ENCODE data around the gene NYAP2. TPM values are rescaled to one million over a fixed set of nuclear protein-coding genes. Genes with fewer than 3 reads are reported as not detected.

Gene NYAP2
- total RNA-seq, 2 donors from 2014 or later: not detected

GRCh38 chr2:225640550-225640949 is 241.0 kb downstream of the NYAP2 start:
- Histone ChIP-seq H3K4me1 (ENCODE audit: control insufficient read depth, insufficient read depth, low read length) (no peaks in the 10 kb centered on the region), H3K27me3 (ENCODE audit: control insufficient read depth, insufficient read depth, low read length, poor library complexity, severe bottlenecking) (no peaks in the 10 kb centered on the region), H3K9ac (ENCODE audit: extremely low read depth, low read length, poor library complexity, severe bottlenecking) (no peak overlapping the region), H3K9me3 (ENCODE audit: control insufficient read depth, low read length) (no peaks in the 10 kb centered on the region), H3K36me3 (ENCODE audit: control insufficient read depth, insufficient read depth, low read length) (no peaks in the 10 kb centered on the region), H3K4me3 (ENCODE audit: low read length) (no peak overlapping the region), H3K27ac (ENCODE audit: low read depth, low read length) (no peak overlapping the region)
- no peak for DNase-seq
- Mint-ChIP-seq H3K27me3 (ENCODE audit: insufficient read depth) (no peaks in the 10 kb centered on the region), H3K36me3 (ENCODE audit: low read depth) (no peaks in the 10 kb centered on the region), H3K9me3 (peaks cover 3% of the 10 kb centered on the region), H3K27ac (no peak overlapping the region), H3K4me3 (no peak overlapping the region), H3K4me1 (no peaks in the 10 kb centered on the region)
- TF ChIP-seq, protein P1, sequence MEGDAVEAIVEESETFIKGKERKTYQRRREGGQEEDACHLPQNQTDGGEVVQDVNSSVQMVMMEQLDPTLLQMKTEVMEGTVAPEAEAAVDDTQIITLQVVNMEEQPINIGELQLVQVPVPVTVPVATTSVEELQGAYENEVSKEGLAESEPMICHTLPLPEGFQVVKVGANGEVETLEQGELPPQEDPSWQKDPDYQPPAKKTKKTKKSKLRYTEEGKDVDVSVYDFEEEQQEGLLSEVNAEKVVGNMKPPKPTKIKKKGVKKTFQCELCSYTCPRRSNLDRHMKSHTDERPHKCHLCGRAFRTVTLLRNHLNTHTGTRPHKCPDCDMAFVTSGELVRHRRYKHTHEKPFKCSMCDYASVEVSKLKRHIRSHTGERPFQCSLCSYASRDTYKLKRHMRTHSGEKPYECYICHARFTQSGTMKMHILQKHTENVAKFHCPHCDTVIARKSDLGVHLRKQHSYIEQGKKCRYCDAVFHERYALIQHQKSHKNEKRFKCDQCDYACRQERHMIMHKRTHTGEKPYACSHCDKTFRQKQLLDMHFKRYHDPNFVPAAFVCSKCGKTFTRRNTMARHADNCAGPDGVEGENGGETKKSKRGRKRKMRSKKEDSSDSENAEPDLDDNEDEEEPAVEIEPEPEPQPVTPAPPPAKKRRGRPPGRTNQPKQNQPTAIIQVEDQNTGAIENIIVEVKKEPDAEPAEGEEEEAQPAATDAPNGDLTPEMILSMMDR (conservative IDR thresholded peaks at IDR 0.05): no peak
- 87% methylated on average over 3 of the region's 3 CpGs; no CpG with 5 or more reads in 1 of the 2 experiments for WGBS, 2 experiments (ENCODE audit: insufficient coverage in 1 of 2, insufficient read length in 1 of 2)

DNA sequence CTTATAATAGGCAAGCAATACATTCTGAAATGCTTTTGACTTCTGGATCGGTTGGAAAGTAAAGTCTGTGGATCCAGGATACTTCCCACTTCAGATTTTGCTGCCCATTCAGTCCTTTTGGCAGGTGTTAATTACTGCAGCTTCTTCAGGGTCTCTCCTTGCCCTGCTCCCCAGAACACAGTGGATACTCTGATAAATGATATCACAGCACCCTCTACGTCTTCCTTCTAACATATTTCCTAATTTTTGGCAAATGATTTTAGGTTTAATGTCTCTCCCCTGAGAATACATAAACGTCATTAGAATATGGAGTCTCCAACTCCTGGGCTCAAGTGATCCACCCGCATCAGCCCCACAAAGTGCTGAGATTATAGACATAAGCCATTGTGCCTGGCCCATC is 249.8 kb downstream of the NYAP2 start:
- 83 to 85% methylated on average over 2 to 4 of the region's 4 CpGs for WGBS, 2 experiments (ENCODE audit: insufficient coverage in 1 of 2, insufficient read length in 1 of 2)

DNA sequence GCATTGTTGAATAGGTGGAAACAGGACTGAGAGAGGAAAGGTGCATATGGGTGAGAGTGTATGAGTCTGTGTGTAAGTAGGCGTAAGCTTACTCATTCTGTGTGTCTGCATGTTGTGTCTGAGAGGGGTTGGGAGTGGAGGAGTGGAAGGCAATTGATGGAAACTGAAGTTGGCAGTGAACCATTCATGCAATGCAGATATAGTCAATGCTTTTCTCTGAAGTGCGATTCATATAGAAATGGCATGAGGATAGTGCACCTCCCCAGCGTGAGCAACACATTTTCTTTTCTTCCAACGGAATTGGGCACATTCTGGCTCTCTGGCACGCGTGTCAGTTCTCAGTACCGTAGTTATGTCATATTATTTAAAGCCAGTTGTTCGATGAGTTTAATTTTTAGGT is 250.5 kb downstream of the NYAP2 start:
- 95 to 98% methylated on average over 6 to 8 of the region's 8 CpGs for WGBS, 2 experiments (ENCODE audit: insufficient coverage in 1 of 2, insufficient read length in 1 of 2)
- Mint-ChIP-seq H3K4me1 (no peaks in the 10 kb centered on the region), H3K9me3 (peaks cover 3% of the 10 kb centered on the region), H3K27me3 (ENCODE audit: insufficient read depth) (no peaks in the 10 kb centered on the region), H3K36me3 (ENCODE audit: low read depth) (no peaks in the 10 kb centered on the region), H3K4me3 (no peak overlapping the region), H3K27ac (no peak overlapping the region)
- no peak for DNase-seq
- Histone ChIP-seq H3K27ac (ENCODE audit: low read depth, low read length) (no peak overlapping the region), H3K9ac (ENCODE audit: extremely low read depth, low read length, poor library complexity, severe bottlenecking) (no peak overlapping the region), H3K4me3 (ENCODE audit: low read length) (no peak overlapping the region), H3K4me1 (ENCODE audit: control insufficient read depth, insufficient read depth, low read length) (no peaks in the 10 kb centered on the region), H3K36me3 (ENCODE audit: control insufficient read depth, insufficient read depth, low read length) (no peaks in the 10 kb centered on the region), H3K27me3 (ENCODE audit: control insufficient read depth, insufficient read depth, low read length, poor library complexity, severe bottlenecking) (no peaks in the 10 kb centered on the region), H3K9me3 (ENCODE audit: control insufficient read depth, low read length) (no peaks in the 10 kb centered on the region)
- TF ChIP-seq, protein P1 (conservative IDR thresholded peaks at IDR 0.05): no peak

More for the DNA sequence above, 249.8 kb downstream of the NYAP2 start:
- H3K27ac Mint-ChIP-seq: no peak overlapping the region
- no peak for DNase-seq
- Histone ChIP-seq H3K4me3 (ENCODE audit: low read length) (no peak overlapping the region), H3K36me3 (ENCODE audit: control insufficient read depth, insufficient read depth, low read length) (no peaks in the 10 kb centered on the region), H3K4me1 (ENCODE audit: control insufficient read depth, insufficient read depth, low read length) (no peaks in the 10 kb centered on the region), H3K27ac (ENCODE audit: low read depth, low read length) (no peak overlapping the region), H3K9ac (ENCODE audit: extremely low read depth, low read length, poor library complexity, severe bottlenecking) (no peak overlapping the region), H3K9me3 (ENCODE audit: control insufficient read depth, low read length) (no peaks in the 10 kb centered on the region), H3K27me3 (ENCODE audit: control insufficient read depth, insufficient read depth, low read length, poor library complexity, severe bottlenecking) (no peaks in the 10 kb centered on the region)
- TF ChIP-seq, protein P1 (conservative IDR thresholded peaks at IDR 0.05): no peak
- no peaks in the 10 kb centered on the region for H3K36me3 Mint-ChIP-seq (ENCODE audit: low read depth)
- peaks cover 3% of the 10 kb centered on the region for H3K9me3 Mint-ChIP-seq
- no peak overlapping the region for H3K4me3 Mint-ChIP-seq
- H3K27me3 Mint-ChIP-seq (ENCODE audit: insufficient read depth): no peaks in the 10 kb centered on the region
- no peaks in the 10 kb centered on the region for H3K4me1 Mint-ChIP-seq

Measured in endodermal cell (in vitro differentiated cells).